Ammon's horn (tissue), 1 donor: Measurements from ENCODE around the gene PTCD1.

ENCODE experiments used
- DNase-seq: peaks from one replicate; pipeline ENCODE4 v3.0.0-alpha.2; 2016; ENCODE audit warnings: low spot score

PTCD1 gene

GRCh38 chr7:99408379-99409191 is 30.0 kb downstream of the PTCD1 start, which contains the start of the genes BUD31 and PDAP1:
Gene BUD31, plus strand, starts transcription at chr7:99408969. Its CDS starts 2,124 bp downstream, at chr7:99411093.
Gene PDAP1, minus strand, starts transcription at chr7:99408597. Its CDS starts 49 bp downstream, at chr7:99408548.
- DNase-seq, result peak; percentile 96

GRCh38 chr7:99407872-99408378 is 30.7 kb downstream of the PTCD1 start:
- peak; percentile 42 for DNase-seq

GRCh38 chr7:99406557-99406956 is 32.0 kb downstream of the PTCD1 start:
- DNase-seq, result no peak

GRCh38 chr7:99404977-99405320 is 33.6 kb downstream of the PTCD1 start:
- no peak for DNase-seq

GRCh38 chr7:99404235-99404976 is 34.2 kb downstream of the PTCD1 start:
- DNase-seq, result no peak

GRCh38 chr7:99403764-99404163 is 34.8 kb downstream of the PTCD1 start:
- DNase-seq, result no peak

GRCh38 chr7:99402854-99403253 is 35.7 kb downstream of the PTCD1 start:
- DNase-seq, result no peak

- no peak for DNase-seq
These were observed 39.0 kb downstream of the PTCD1 start for GRCh38 chr7:99399597-99399996.

- no peak for DNase-seq
These were observed 39.6 kb downstream of the PTCD1 start for GRCh38 chr7:99398891-99399445.

GRCh38 chr7:99397297-99397983 is 41.2 kb downstream of the PTCD1 start:
- no peak for DNase-seq

GRCh38 chr7:99396418-99397296 is 41.9 kb downstream of the PTCD1 start:
- DNase-seq, result no peak

GRCh38 chr7:99395616-99396327 is 42.8 kb downstream of the PTCD1 start:
- DNase-seq, result no peak

- DNase-seq, result no peak
These were observed 44.5 kb downstream of the PTCD1 start for GRCh38 chr7:99394188-99394502.

GRCh38 chr7:99393355-99394187 is 45.0 kb downstream of the PTCD1 start:
- DNase-seq, result no peak

GRCh38 chr7:99392659-99393354 is 45.8 kb downstream of the PTCD1 start:
- DNase-seq, result no peak

- no peak for DNase-seq
These were observed 46.6 kb downstream of the PTCD1 start for GRCh38 chr7:99392046-99392445.

GRCh38 chr7:99390941-99391602 is 47.5 kb downstream of the PTCD1 start:
- DNase-seq, result no peak

- DNase-seq, result no peak
These were observed 48.8 kb downstream of the PTCD1 start for GRCh38 chr7:99389772-99390171.

- DNase-seq, result no peak
These were observed 50.7 kb downstream of the PTCD1 start for GRCh38 chr7:99387912-99388311.
